Measurements from ENCODE around the gene PFKL. TPM values are rescaled to one million over a fixed set of nuclear protein-coding genes. Genes with fewer than 3 reads are reported as not detected.

PFKL gene
- total and polyA plus RNA-seq, 2 of the 8 experiments (the other 6 are each of a cell fraction or from before 2014, with no cell fraction given): 80.2 to 82.3 TPM

DNA sequence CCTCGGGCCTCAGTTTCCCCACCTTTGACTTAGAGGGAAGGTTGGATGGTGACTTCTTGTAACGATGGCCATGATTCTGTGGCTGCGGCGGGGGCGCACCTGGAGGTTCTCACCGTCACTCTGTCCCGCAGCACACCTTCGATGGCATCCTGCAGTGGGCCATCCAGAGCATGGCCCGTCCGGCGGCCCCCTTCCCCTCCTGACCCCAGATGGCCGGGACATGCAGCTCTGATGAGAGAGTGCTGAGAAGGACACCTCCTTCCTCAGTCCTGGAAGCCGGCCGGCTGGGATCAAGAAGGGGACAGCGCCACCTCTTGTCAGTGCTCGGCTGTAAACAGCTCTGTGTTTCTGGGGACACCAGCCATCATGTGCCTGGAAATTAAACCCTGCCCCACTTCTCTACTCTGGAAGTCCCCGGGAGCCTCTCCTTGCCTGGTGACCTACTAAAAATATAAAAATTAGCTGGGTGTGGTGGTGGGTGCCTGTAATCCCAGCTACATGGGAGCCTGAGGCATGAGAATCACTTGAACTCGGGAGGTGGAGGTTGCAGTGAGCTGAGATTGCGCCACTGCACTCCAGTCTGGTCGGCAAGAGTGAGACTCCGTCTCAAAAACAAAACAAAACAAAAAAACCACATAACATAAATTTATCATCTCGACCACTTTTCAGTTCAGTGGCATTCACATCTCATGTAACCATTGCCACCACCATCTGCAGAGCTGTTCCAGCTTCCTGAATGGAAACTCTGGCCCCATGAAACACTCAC, 2.1 kb upstream of the PFKL start (continued):
- TF ChIP-seq TAF7 (optimal IDR thresholded peaks at IDR 0.05; ENCODE audit: borderline replicate concordance, low read depth, low read length) (no peak), SP2 (IDR thresholded peaks at IDR 0.05; ENCODE audit: low read length) (no peak), TAF1 (IDR thresholded peaks at IDR 0.05; ENCODE audit: low read depth, low read length) (no peak), CHD1 (IDR thresholded peaks at IDR 0.05; ENCODE audit: low read depth, low read length) (no peak), BACH1 (IDR thresholded peaks at IDR 0.05; ENCODE audit: low read length) (no peak), RAD21 (IDR thresholded peaks at IDR 0.05 in 1 of 2, conservative IDR thresholded peaks at IDR 0.05 in 1 of 2; ENCODE audit: low read depth in 2 of 2, low read length in 2 of 2) (peak; percentile 92 to 93), RNF2 (IDR thresholded peaks at IDR 0.05; ENCODE audit: borderline replicate concordance, low read depth, low read length, missing control alignments, poor library complexity, severe bottlenecking) (no peak), CTBP2 (IDR thresholded peaks at IDR 0.05; ENCODE audit: borderline replicate concordance, insufficient read depth, insufficient read length, low read length) (peak; percentile 61), KDM5A (IDR thresholded peaks at IDR 0.05; ENCODE audit: low read length) (no peak), NANOG (IDR thresholded peaks at IDR 0.05; ENCODE audit: insufficient read depth, low read depth, low read length, poor library complexity, severe bottlenecking) (no peak), TEAD4 (IDR thresholded peaks at IDR 0.05; ENCODE audit: low read depth, low read length) (no peak), HDAC6 (IDR thresholded peaks at IDR 0.05; ENCODE audit: low read depth, low read length) (no peak), EZH2 (IDR thresholded peaks at IDR 0.05; ENCODE audit: low read depth, low read length, severe bottlenecking) (no peak), CEBPB (IDR thresholded peaks at IDR 0.05; ENCODE audit: low read depth, low read length) (peak; percentile 2; the same call in 1 of the 2 replicates)
- TF ChIP-seq, protein P1, sequence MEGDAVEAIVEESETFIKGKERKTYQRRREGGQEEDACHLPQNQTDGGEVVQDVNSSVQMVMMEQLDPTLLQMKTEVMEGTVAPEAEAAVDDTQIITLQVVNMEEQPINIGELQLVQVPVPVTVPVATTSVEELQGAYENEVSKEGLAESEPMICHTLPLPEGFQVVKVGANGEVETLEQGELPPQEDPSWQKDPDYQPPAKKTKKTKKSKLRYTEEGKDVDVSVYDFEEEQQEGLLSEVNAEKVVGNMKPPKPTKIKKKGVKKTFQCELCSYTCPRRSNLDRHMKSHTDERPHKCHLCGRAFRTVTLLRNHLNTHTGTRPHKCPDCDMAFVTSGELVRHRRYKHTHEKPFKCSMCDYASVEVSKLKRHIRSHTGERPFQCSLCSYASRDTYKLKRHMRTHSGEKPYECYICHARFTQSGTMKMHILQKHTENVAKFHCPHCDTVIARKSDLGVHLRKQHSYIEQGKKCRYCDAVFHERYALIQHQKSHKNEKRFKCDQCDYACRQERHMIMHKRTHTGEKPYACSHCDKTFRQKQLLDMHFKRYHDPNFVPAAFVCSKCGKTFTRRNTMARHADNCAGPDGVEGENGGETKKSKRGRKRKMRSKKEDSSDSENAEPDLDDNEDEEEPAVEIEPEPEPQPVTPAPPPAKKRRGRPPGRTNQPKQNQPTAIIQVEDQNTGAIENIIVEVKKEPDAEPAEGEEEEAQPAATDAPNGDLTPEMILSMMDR (IDR thresholded peaks at IDR 0.05; ENCODE audit: control extremely low read depth in 1 of 3, insufficient read depth in 1 of 3, low read depth in 1 of 3, low read length in 3 of 3): peak in 2 of 3 experiments; percentile 88 to 91; a peak in 3 of 4 replicates
- TF ChIP-seq, protein P2, sequence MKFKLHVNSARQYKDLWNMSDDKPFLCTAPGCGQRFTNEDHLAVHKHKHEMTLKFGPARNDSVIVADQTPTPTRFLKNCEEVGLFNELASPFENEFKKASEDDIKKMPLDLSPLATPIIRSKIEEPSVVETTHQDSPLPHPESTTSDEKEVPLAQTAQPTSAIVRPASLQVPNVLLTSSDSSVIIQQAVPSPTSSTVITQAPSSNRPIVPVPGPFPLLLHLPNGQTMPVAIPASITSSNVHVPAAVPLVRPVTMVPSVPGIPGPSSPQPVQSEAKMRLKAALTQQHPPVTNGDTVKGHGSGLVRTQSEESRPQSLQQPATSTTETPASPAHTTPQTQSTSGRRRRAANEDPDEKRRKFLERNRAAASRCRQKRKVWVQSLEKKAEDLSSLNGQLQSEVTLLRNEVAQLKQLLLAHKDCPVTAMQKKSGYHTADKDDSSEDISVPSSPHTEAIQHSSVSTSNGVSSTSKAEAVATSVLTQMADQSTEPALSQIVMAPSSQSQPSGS (IDR thresholded peaks at IDR 0.05; ENCODE audit: low read length): no peak
- TF ChIP-seq, protein P3, sequence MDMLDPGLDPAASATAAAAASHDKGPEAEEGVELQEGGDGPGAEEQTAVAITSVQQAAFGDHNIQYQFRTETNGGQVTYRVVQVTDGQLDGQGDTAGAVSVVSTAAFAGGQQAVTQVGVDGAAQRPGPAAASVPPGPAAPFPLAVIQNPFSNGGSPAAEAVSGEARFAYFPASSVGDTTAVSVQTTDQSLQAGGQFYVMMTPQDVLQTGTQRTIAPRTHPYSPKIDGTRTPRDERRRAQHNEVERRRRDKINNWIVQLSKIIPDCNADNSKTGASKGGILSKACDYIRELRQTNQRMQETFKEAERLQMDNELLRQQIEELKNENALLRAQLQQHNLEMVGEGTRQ (IDR thresholded peaks at IDR 0.05; ENCODE audit: low read length): no peak

All from H1 (cell line).